T-helper 2 cell treated with Interferon-gamma antibody and Interleukin-4, amounts not matched to agents 5 μg/mL and 100 μg/mL, for 36 hours (primary cell): ENCODE results near the gene CDK3.
"Not testable (repeated sequence)": the region's sequence is repeated elsewhere in the genome, so short reads cannot be mapped to it uniquely, and the experiment has no call there.

ENCODE experiments used
- DNase-seq: peaks from one replicate; pipeline ENCODE4 v3.0.0; 2021; ENCODE audit warnings: low spot score
- H3K27ac Mint-ChIP-seq: one replicate; pipeline ENCODE4 v1.8.0; 2021; ENCODE audit warnings: mild to moderate bottlenecking, mixed read lengths
- H3K27me3 Mint-ChIP-seq: one replicate; pipeline ENCODE4 v1.8.0; 2021; ENCODE audit warnings: low read depth, mixed read lengths
- H3K36me3 Mint-ChIP-seq: one replicate; pipeline ENCODE4 v1.8.0; 2021; ENCODE audit warnings: low read depth, mixed read lengths
- H3K4me1 Mint-ChIP-seq: one replicate; pipeline ENCODE4 v1.8.0; 2021; ENCODE audit warnings: low read depth, mixed read lengths
- H3K4me3 Mint-ChIP-seq: one replicate; pipeline ENCODE4 v1.8.0; 2022; ENCODE audit warnings: mild to moderate bottlenecking, moderate library complexity, mixed read lengths
- H3K9me3 Mint-ChIP-seq: one replicate; pipeline ENCODE4 v1.8.0; 2021; ENCODE audit warnings: mixed read lengths

CDK3 gene

GRCh38 chr17:76000755-76001521 is at the start of gene CDK3:
TSS of gene CDK3 (plus strand) at chr17:76000855. CDS start at chr17:76001426, 571 bp downstream.
- Mint-ChIP-seq H3K9me3 (no peaks in the 10 kb centered on the region), H3K27ac (no peak within 1 kb of the TSS), H3K36me3 (peaks cover 11% of the 10 kb centered on the region), H3K27me3 (no peaks in the 10 kb centered on the region), H3K4me1 (peaks cover 22% of the 10 kb centered on the region), H3K4me3 (no peak within 1 kb of the TSS)
- no peak for DNase-seq

DNA sequence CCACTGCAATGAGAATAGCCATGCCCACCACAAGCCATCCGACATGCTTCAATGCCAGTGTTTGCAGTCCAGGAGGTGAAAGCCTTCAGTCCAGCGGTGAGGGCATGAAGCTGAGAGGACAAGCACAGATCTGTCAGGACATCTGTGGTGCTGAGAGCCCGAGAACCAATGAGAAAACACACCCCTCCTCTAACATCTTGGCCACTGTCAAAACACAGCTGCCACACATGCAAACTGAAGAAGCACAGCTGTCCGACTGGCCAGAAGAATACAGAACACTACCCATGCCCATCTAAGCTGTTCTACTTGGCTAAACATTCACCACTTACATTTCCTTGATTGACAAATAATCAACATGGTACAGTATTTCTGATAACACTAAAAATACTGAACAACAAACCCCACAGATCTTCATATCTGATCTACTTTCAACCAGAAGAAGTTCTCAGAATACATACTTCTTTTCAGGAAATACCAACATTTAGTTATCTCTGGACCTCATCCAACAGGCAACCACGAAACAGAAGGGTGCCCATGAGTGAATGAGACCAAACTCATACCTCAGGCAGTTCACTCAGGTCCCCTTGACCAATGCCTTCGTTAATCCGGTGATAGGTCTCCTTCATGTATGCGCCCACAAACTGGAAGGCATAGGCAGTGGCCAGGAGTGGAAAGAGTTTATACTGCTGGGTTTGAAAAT is 49.6 kb upstream of the CDK3 start:
- H3K27ac Mint-ChIP-seq: peak overlapping the region; percentile 79
- H3K4me1 Mint-ChIP-seq: peaks cover 22% of the 10 kb centered on the region
- H3K36me3 Mint-ChIP-seq: peaks cover 41% of the 10 kb centered on the region
- peak overlapping the region; percentile 65 for H3K4me3 Mint-ChIP-seq
- DNase-seq: peak; percentile 10
- no peaks in the 10 kb centered on the region for H3K27me3 Mint-ChIP-seq
- no peaks in the 10 kb centered on the region for H3K9me3 Mint-ChIP-seq

DNA sequence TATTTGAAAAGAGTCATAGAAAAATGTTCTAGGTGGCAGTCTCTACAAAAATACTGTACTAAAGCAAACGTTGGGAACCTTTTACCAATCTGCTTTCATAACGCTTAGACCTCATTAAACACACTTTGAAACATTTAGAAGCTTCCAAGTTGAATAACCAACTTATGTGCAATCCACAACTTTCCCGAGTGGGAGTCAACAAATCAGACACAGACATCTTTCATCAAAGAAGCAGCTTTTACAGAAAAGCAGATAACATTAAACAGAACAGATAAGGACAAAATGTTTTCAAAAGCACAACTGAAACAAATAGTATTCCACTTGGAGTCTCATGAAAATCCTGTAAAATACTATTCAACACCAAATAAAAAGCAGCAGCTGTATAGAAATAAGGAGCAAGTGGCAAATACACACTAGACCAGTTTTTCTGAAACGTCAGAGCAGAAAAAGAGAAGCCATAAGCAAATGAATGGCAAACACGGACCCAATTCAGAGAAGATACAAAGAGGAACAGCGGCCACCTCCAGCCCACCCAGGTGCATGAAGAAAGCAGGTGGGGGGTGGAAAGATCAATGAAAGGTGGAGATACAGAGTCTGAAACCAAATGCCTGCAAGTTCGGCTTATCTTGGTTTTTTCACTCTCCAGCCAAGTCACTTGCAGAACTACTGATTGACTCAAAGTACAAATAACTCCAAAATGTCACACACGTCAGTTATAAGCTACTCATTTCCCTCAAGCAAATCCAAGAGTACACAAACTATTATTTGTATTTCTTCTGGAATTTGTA is 41.4 kb upstream of the CDK3 start:
- Mint-ChIP-seq H3K27ac (no peak overlapping the region), H3K4me1 (no peaks in the 10 kb centered on the region), H3K36me3 (peaks cover 16% of the 10 kb centered on the region)

GRCh38 chr17:75959839-75960511 is 40.7 kb upstream of the CDK3 start:
- H3K27ac Mint-ChIP-seq: no peak overlapping the region
- no peaks in the 10 kb centered on the region for H3K9me3 Mint-ChIP-seq
- DNase-seq: no peak

More for the DNA sequence above, 41.4 kb upstream of the CDK3 start:
- Mint-ChIP-seq H3K27me3 (no peaks in the 10 kb centered on the region), H3K4me3 (no peak overlapping the region), H3K9me3 (no peaks in the 10 kb centered on the region)
- DNase-seq: no peak

GRCh38 chr17:75965468-75965867 is 35.2 kb upstream of the CDK3 start:
- no peak for DNase-seq
- Mint-ChIP-seq H3K27ac (no peak overlapping the region), H3K27me3 (no peaks in the 10 kb centered on the region), H3K36me3 (peaks cover 4% of the 10 kb centered on the region), H3K4me1 (peaks cover 3% of the 10 kb centered on the region), H3K9me3 (no peaks in the 10 kb centered on the region), H3K4me3 (no peak overlapping the region)

More at GRCh38 chr17:75959839-75960511, 40.7 kb upstream of the CDK3 start:
- Mint-ChIP-seq H3K27me3 (no peaks in the 10 kb centered on the region), H3K4me3 (no peak overlapping the region), H3K4me1 (no peaks in the 10 kb centered on the region), H3K36me3 (peaks cover 16% of the 10 kb centered on the region)

GRCh38 chr17:75969044-75969443 is 31.6 kb upstream of the CDK3 start:
- H3K4me3 Mint-ChIP-seq, H3K27me3 Mint-ChIP-seq, H3K27ac Mint-ChIP-seq: not testable (repeated sequence)

DNA sequence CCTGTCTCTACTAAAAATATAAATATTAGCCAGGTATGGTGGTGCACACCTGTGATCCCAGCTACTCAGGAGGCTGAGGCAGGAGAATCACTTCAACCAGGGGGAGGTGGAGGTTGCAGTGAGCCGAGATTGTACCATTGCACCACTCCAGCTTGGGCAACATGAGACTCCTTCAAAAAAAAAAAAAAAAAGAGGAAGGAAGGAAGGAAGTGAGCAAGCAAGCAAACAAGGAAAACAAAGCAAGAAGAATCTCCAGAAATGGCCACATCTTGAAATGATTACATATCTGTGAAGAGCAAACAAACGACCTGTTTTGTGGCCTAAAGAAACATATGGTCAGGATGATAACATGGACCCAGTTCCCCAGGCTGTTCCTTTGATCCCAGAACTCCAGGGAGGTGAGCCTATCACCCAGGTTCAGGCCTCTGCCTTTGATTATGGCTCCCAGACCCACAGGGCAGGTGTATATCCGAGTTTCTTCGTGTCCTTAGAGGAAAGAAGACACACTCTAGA is 30.6 kb upstream of the CDK3 start:
- H3K4me3 Mint-ChIP-seq: no peak overlapping the region
- peaks cover 7% of the 10 kb centered on the region for H3K4me1 Mint-ChIP-seq
- peaks cover 14% of the 10 kb centered on the region for H3K36me3 Mint-ChIP-seq
- no peaks in the 10 kb centered on the region for H3K27me3 Mint-ChIP-seq
- H3K27ac Mint-ChIP-seq: peak overlapping the region; percentile 53
- H3K9me3 Mint-ChIP-seq: no peaks in the 10 kb centered on the region
- DNase-seq: no peak

More at GRCh38 chr17:75969044-75969443, 31.6 kb upstream of the CDK3 start:
- peaks cover 13% of the 10 kb centered on the region for H3K36me3 Mint-ChIP-seq
- DNase-seq, H3K4me1 Mint-ChIP-seq, H3K9me3 Mint-ChIP-seq: not testable (repeated sequence)

DNA sequence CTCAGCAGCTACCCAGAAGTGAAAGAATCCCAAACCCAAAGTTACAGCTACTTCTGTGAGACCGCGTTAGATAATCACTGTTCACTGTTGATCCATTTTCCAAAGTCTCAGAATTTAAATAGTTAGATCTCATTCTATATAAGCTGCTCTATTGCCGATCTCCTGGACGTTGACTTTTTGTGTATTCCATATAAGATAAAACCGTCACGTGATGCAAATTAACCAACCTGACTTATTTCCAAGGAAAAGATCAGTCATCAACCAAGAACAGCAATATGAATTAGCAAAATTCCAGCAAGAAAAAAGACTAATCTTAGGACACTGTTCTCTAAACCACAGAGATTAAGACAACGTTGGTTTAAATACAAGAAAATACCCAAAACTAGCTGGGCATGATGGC is 30.0 kb upstream of the CDK3 start:
- no peaks in the 10 kb centered on the region for H3K27me3 Mint-ChIP-seq
- peaks cover 9% of the 10 kb centered on the region for H3K4me1 Mint-ChIP-seq
- no peak overlapping the region for H3K27ac Mint-ChIP-seq
- DNase-seq: no peak
- peaks cover 15% of the 10 kb centered on the region for H3K36me3 Mint-ChIP-seq
- no peak overlapping the region for H3K4me3 Mint-ChIP-seq
- no peaks in the 10 kb centered on the region for H3K9me3 Mint-ChIP-seq

- not testable (repeated sequence) for H3K27me3 Mint-ChIP-seq, H3K9me3 Mint-ChIP-seq, H3K4me3 Mint-ChIP-seq, DNase-seq, H3K27ac Mint-ChIP-seq
- peaks cover 30% of the 10 kb centered on the region for H3K4me1 Mint-ChIP-seq
- peaks cover 22% of the 10 kb centered on the region for H3K36me3 Mint-ChIP-seq
Observed at GRCh38 chr17:75975187-75975586, 25.5 kb upstream of the CDK3 start.

DNA sequence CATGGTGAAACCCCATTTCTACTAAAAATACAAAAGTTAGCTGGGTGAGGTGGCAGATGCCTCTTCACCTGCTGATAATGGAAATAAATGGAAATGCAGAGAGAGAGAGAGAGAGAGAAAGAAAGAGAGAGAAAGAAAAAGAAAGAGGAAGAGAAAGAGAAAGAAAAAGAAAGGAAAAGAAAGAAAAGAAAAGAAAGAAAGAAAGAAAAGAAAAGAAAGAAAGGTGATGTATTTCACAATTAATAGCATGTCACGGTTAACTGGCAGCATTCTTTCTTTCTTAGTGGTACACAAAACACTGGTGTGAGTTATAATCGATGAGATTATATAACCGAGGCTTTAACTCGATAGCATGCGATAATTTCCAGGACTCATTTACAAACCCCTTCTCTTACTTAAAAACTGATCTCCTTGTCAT is 24.9 kb upstream of the CDK3 start:
- H3K4me3 Mint-ChIP-seq: no peak overlapping the region
- no peaks in the 10 kb centered on the region for H3K9me3 Mint-ChIP-seq
- H3K27me3 Mint-ChIP-seq: no peaks in the 10 kb centered on the region
- H3K27ac Mint-ChIP-seq: no peak overlapping the region
- peaks cover 36% of the 10 kb centered on the region for H3K4me1 Mint-ChIP-seq
- peaks cover 21% of the 10 kb centered on the region for H3K36me3 Mint-ChIP-seq
- no peak for DNase-seq

GRCh38 chr17:75976175-75976848 is 24.3 kb upstream of the CDK3 start:
- Mint-ChIP-seq H3K36me3 (peaks cover 20% of the 10 kb centered on the region), H3K4me1 (peaks cover 40% of the 10 kb centered on the region), H3K27ac (no peak overlapping the region), H3K27me3 (no peaks in the 10 kb centered on the region), H3K4me3 (peak overlapping the region; percentile 10), H3K9me3 (no peaks in the 10 kb centered on the region)
- DNase-seq: no peak

DNA sequence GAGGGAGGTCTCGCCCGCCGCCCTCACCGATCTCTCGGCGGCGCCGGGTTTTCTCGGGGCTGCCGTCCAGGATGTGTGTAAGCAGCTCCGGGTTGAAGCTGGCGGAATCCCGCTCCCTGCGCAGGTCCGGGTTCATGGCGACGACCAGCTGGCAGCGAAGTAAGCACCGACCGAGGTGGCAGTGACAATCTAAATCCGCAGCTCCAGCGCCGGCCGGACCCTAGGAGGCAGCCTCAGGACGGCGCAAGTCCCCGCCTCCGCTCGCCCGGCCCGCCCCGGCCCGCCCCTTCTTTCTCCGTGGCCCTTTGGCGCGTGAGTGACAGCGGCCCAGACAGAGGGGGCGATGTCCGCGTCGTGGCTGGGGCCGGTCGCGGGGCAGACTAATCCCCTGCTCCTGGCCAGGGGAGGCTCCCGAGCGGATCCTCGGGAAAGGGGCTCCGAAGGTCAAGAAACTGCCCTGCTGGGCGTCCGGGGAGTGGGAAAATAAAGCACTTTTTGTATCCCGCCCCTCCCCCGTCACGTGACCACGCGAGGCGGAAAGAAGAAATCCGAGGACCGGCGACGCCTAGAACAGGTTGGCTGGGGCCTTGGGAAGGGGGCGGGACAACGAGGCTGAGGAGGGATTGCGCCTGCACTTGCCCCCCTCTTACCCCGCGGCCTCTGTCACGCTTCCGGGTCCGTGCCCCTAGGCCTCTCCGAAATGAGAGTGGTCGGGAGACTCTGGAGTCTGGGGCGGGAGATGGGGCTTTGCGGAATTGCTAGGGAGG is 21.5 kb upstream of the CDK3 start, which contains the start of the genes ACOX1 and TEN1:
Gene ACOX1 (minus strand): TSS at position 229 of the 767 bp plus-strand sequence. CDS start 93 bp downstream, at position 136.
Gene TEN1 (plus strand): TSS at position 303 of the 767 bp plus-strand sequence. CDS start 6,953 bp downstream, outside the sequence.
- H3K36me3 Mint-ChIP-seq: peaks cover 11% of the 10 kb centered on the region
- peaks cover 35% of the 10 kb centered on the region for H3K4me1 Mint-ChIP-seq
- H3K9me3 Mint-ChIP-seq: no peaks in the 10 kb centered on the region
- no peaks in the 10 kb centered on the region for H3K27me3 Mint-ChIP-seq
- H3K27ac Mint-ChIP-seq: peak within 1 kb of the TSS; percentile 99
- peak within 1 kb of the TSS; percentile 99 for H3K4me3 Mint-ChIP-seq
- peak; percentile 94 for DNase-seq
